ENCODE measurements around the gene VPS13C. TPM values are rescaled to one million over a fixed set of nuclear protein-coding genes. Genes with fewer than 3 reads are reported as not detected.

The VPS13C gene
- total and polyA plus RNA-seq, 8 donors: 8.8 to 49.6 (median 27.9) TPM

DNA sequence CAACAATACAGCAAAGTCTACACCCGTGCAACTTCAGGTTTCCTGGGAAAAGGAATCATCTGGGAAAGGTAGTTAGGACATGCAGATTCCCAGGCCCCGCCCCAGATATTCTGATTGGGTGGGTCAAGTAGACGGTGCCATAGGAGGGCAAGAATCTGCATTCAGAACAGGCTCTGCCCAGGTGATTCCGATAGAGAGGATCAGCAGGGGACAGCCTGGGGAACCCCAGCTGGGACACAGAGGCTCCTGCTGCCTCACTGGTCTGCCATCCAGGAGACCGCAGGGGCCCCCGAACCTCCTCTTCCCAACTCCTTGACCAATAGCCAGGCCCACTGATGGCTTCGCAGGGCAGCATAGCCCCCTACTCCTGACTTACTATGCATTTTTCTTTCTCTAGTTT, 243.4 kb downstream of the VPS13C start:
- no peaks in the 10 kb centered on the region for H3K36me3 ChIP-seq
- no peak for DNase-seq
- FAIRE-seq: no peak
- 59 to 68% methylated on average over 7 of the region's 7 CpGs for WGBS, 2 donors
- no peaks in the 10 kb centered on the region for H3K9me3 ChIP-seq
- no peak for ATAC-seq
- no peaks in the 10 kb centered on the region for H3K4me1 ChIP-seq
- H3K4me3 ChIP-seq: no peak overlapping the region
- intact Hi-C loops (cut with DNase I): no loop called here
- no peak overlapping the region for H3K27ac ChIP-seq
- peaks cover 0 to 3% (median 0%) of the 10 kb centered on the region in 4 donors for H3K27me3 ChIP-seq
- TF ChIP-seq, protein P1, sequence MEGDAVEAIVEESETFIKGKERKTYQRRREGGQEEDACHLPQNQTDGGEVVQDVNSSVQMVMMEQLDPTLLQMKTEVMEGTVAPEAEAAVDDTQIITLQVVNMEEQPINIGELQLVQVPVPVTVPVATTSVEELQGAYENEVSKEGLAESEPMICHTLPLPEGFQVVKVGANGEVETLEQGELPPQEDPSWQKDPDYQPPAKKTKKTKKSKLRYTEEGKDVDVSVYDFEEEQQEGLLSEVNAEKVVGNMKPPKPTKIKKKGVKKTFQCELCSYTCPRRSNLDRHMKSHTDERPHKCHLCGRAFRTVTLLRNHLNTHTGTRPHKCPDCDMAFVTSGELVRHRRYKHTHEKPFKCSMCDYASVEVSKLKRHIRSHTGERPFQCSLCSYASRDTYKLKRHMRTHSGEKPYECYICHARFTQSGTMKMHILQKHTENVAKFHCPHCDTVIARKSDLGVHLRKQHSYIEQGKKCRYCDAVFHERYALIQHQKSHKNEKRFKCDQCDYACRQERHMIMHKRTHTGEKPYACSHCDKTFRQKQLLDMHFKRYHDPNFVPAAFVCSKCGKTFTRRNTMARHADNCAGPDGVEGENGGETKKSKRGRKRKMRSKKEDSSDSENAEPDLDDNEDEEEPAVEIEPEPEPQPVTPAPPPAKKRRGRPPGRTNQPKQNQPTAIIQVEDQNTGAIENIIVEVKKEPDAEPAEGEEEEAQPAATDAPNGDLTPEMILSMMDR (IDR thresholded peaks at IDR 0.05): no peak

DNA sequence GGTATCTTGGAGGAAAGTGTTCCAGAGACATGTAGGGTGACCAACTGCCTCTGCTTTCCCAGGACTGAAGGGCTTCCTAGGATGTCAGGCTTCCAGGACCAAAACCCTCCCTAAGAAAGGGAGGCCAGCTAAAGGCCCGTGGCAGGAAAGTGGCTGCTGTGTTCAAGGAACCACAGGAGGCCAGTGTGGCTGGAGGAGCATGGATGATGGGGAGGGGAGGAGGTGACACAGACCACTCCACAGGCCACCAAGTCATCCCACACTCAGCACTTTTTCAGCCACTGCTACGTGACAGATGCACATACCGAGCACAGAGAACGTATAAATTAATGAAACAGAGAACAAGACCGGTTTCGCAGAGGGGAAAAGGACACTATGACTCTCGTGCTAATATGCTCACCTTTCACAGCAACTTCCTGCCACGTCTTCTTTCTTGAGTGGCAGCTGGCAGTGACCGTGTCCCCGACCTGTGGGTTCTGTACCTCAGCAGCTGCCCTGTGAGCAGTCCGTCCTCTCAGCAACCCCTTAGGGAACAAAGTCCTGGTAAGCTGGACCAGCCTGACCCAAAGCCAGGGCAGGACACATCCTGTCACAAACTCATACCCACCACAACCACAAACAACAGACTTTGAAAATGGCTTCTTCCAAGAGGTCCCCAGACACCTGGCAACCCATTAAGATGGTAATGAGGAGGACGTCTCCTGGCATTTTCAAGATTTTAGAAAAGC, 244.7 kb downstream of the VPS13C start:
- Histone ChIP-seq H3K27me3 (peaks cover 0 to 3% (median 0%) of the 10 kb centered on the region in 4 donors), H3K4me3 (no peak overlapping the region), H3K4me1 (no peaks in the 10 kb centered on the region), H3K36me3 (no peaks in the 10 kb centered on the region), H3K27ac (no peak overlapping the region), H3K9me3 (no peaks in the 10 kb centered on the region)
- WGBS, 2 donors: 73 to 78% methylated on average over 12 of the region's 12 CpGs
- intact Hi-C loops (cut with DNase I): no loop called here
- FAIRE-seq (no peak), ATAC-seq (no peak), DNase-seq (no peak)
- TF ChIP-seq, protein P1 (IDR thresholded peaks at IDR 0.05): no peak

DNA sequence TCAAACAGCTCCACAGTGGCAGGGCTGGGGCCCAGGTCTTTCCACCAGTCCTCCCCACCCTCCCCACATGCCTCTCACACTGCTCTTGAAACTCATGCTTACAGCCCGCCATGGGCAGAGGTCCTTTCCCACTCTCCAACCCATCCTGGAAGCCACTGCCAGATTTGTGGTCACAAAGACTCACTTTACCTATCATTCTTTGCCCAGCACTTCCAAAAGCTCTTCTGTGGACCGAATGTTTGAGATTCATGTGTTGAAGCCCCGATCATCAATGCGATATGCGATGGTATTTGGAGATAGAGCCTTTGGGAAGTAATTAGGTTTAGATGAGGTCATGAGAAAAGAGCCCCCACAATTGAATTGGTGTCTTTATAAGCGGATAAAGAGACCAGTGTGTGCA, 247.8 kb downstream of the VPS13C start:
- H3K27me3 ChIP-seq: no peaks in the 10 kb centered on the region
- ATAC-seq: no peak
- no peak overlapping the region for H3K27ac ChIP-seq
- 90 to 92% methylated on average over 6 of the region's 6 CpGs for WGBS, 2 donors
- no peak overlapping the region for H3K4me3 ChIP-seq
- DNase-seq: no peak
- FAIRE-seq: no peak
- H3K4me1 ChIP-seq: no peaks in the 10 kb centered on the region
- H3K9me3 ChIP-seq: no peaks in the 10 kb centered on the region
- H3K36me3 ChIP-seq: no peaks in the 10 kb centered on the region
- intact Hi-C loops (cut with DNase I): no loop called here
- TF ChIP-seq, protein P1 (IDR thresholded peaks at IDR 0.05): no peak

DNA sequence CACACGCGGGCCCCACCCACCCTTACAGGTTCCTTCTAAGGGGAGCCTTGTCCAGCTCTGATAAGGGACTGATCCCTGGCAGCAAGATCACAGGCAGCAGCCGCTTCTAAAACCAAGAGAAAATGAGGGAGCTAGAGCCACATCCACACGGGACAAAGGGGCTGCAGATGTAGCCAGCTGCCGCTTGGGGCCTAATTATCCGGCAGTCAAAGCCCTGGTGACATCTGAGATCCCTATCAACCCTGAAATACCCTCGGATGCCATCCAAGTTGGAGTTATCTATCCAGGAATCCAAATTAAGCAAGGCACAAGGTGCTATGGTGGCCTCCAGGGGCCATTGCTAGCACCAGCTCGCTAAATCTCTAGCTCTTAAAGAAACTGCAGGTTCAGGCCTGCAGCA, 248.3 kb downstream of the VPS13C start:
- DNase-seq (no peak), FAIRE-seq (no peak), ATAC-seq (no peak)
- no peaks in the 10 kb centered on the region for H3K27me3 ChIP-seq
- no peak overlapping the region for H3K27ac ChIP-seq
- 78 to 91% methylated on average over 8 of the region's 8 CpGs for WGBS, 2 donors
- H3K4me3 ChIP-seq: no peak overlapping the region
- intact Hi-C loops (cut with DNase I): no loop called here
- TF ChIP-seq, protein P1 (IDR thresholded peaks at IDR 0.05): no peak
- H3K4me1 ChIP-seq: no peaks in the 10 kb centered on the region
- H3K9me3 ChIP-seq: no peaks in the 10 kb centered on the region
- no peaks in the 10 kb centered on the region for H3K36me3 ChIP-seq

- FAIRE-seq: no peak
Measured at GRCh38 chr15:61809216-61809615, 251.0 kb downstream of the VPS13C start.

More at GRCh38 chr15:61809216-61809615, 251.0 kb downstream of the VPS13C start:
- intact Hi-C loops (cut with DNase I): no loop called here
- ATAC-seq (no peak), DNase-seq (no peak)
- Histone ChIP-seq H3K27ac (no peak overlapping the region), H3K4me3 (no peak overlapping the region), H3K4me1 (no peaks in the 10 kb centered on the region), H3K9me3 (no peaks in the 10 kb centered on the region), H3K36me3 (no peaks in the 10 kb centered on the region), H3K27me3 (no peaks in the 10 kb centered on the region)
- 78 to 85% methylated on average over 7 of the region's 7 CpGs for WGBS, 2 donors
- TF ChIP-seq, protein P1 (IDR thresholded peaks at IDR 0.05): no peak
